Fibroblast of pulmonary artery (primary cell): ENCODE data around the gene FBXL13.

Experiments used
- DNase-seq: peaks from one replicate; pipeline ENCODE4 v3.0.0-alpha.2; 2010; ENCODE audit warnings: low read depth
- H3K4me3 ChIP-seq: replicated peaks from 2 replicates; pipeline ENCODE4 v1.5.1; 2011; ENCODE audit warnings: low read depth, mild to moderate bottlenecking, control low read depth, low read length, moderate library complexity
- CTCF ChIP-seq: IDR thresholded peaks from 2 replicates; pipeline ENCODE4 v1.5.1; 2011; ENCODE audit warnings: mild to moderate bottlenecking, control low read depth, low read length, inconsistent platforms; ENCODE audit errors: missing control alignments

The FBXL13 gene

GRCh38 chr7:102834999-102835398, 239.6 kb downstream of the FBXL13 start:
- no peak overlapping the region for H3K4me3 ChIP-seq
- peak; percentile 70 for DNase-seq
- no peak for TF ChIP-seq CTCF

GRCh38 chr7:102834466-102834865, 240.1 kb downstream of the FBXL13 start:
- no peak for DNase-seq
- TF ChIP-seq CTCF = no peak
- no peak overlapping the region for H3K4me3 ChIP-seq

- no peak for DNase-seq
- H3K4me3 ChIP-seq = no peak overlapping the region
- no peak for TF ChIP-seq CTCF
Observed at GRCh38 chr7:102833343-102833742, 241.3 kb downstream of the FBXL13 start.

- no peak for DNase-seq
- TF ChIP-seq CTCF = no peak
- H3K4me3 ChIP-seq = no peak overlapping the region
Observed at GRCh38 chr7:102832674-102833073, 241.9 kb downstream of the FBXL13 start.

GRCh38 chr7:102830197-102830596, 244.4 kb downstream of the FBXL13 start:
- no peak overlapping the region for H3K4me3 ChIP-seq
- no peak for DNase-seq
- no peak for TF ChIP-seq CTCF

- TF ChIP-seq CTCF = no peak
- DNase-seq = no peak
- H3K4me3 ChIP-seq = no peak overlapping the region
Observed at GRCh38 chr7:102829075-102829474, 245.5 kb downstream of the FBXL13 start.

GRCh38 chr7:102828286-102828685, 246.3 kb downstream of the FBXL13 start:
- no peak for TF ChIP-seq CTCF
- no peak overlapping the region for H3K4me3 ChIP-seq
- peak; percentile 37 for DNase-seq
